Mesenchymal stem cell (in vitro differentiated cells and primary cell): Measurements from ENCODE around the gene RRAS2.

Source experiments
- DNase-seq: peaks from one replicate; pipeline ENCODE4 v3.0.0-alpha.2; 2013
- H2AFZ ChIP-seq: one replicate; pipeline ENCODE4 v1.6.1; 2013; ENCODE audit warnings: low read depth, mild to moderate bottlenecking, control low read depth, inconsistent platforms, low read length, moderate library complexity
- H2AK5ac ChIP-seq: 2 replicates; pipeline ENCODE4 v1.6.1; 2013; ENCODE audit warnings: low read length, moderate library complexity, mild to moderate bottlenecking, inconsistent platforms; ENCODE audit not compliant: severe bottlenecking
- H2BK120ac ChIP-seq: one replicate; pipeline ENCODE4 v1.6.1; 2013; ENCODE audit warnings: low read depth, mild to moderate bottlenecking, inconsistent platforms, low read length, moderate library complexity
- H2BK12ac ChIP-seq, 2 experiments: one replicate each; pipeline ENCODE4 v1.6.1; 2013; ENCODE audit warnings: inconsistent platforms in 2 of 2, low read length in 2 of 2, mild to moderate bottlenecking in 2 of 2, moderate library complexity in 2 of 2, control low read depth in 1 of 2
- H2BK15ac ChIP-seq: one replicate; pipeline ENCODE4 v1.6.1; 2013; ENCODE audit warnings: mild to moderate bottlenecking, low read depth, inconsistent platforms; ENCODE audit not compliant: poor library complexity, severe bottlenecking
- H2BK5ac ChIP-seq: 2 replicates; pipeline ENCODE4 v1.6.1; 2013; ENCODE audit warnings: low read depth, mild to moderate bottlenecking, low read length, control low read depth, inconsistent platforms; ENCODE audit not compliant: poor library complexity, severe bottlenecking
- H3K14ac ChIP-seq, 2 experiments: one replicate each; pipeline ENCODE4 v1.6.1; 2013; ENCODE audit warnings: inconsistent platforms in 2 of 2, low read length in 2 of 2, control low read depth in 1 of 2, mild to moderate bottlenecking in 1 of 2, moderate library complexity in 1 of 2
- H3K18ac ChIP-seq, 2 experiments: one replicate each; pipeline ENCODE4 v1.6.1; 2013; ENCODE audit warnings: inconsistent platforms in 2 of 2, low read length in 2 of 2, control low read depth in 1 of 2, low read depth in 1 of 2, mild to moderate bottlenecking in 1 of 2
- H3K23ac ChIP-seq, 2 experiments: one replicate each; pipeline ENCODE4 v1.6.1; 2013; ENCODE audit warnings: inconsistent platforms in 2 of 2, low read length in 2 of 2, mild to moderate bottlenecking in 2 of 2, moderate library complexity in 2 of 2, control low read depth in 1 of 2
- H3K27ac ChIP-seq: 2 replicates; pipeline ENCODE4 v1.5.1; 2013; ENCODE audit warnings: mild to moderate bottlenecking, moderate library complexity, low read length, control low read depth, inconsistent platforms; ENCODE audit not compliant: poor library complexity, severe bottlenecking
- H3K27me3 ChIP-seq, 2 experiments: 2 replicates each; pipeline versions ENCODE4 v1.6.1 to v1.7.0; 2013; ENCODE audit warnings: low read length in 2 of 2, mild to moderate bottlenecking in 2 of 2, moderate library complexity in 2 of 2, control low read depth in 1 of 2, inconsistent platforms in 1 of 2; ENCODE audit not compliant: control insufficient read depth in 1 of 2, insufficient read depth in 1 of 2
- H3K36me3 ChIP-seq, 2 experiments: 2 replicates each; pipeline versions ENCODE4 v1.6.1 to v1.7.0; 2013; ENCODE audit warnings: low read length in 2 of 2, control low read depth in 1 of 2, inconsistent platforms in 1 of 2, low read depth in 1 of 2, mild to moderate bottlenecking in 1 of 2; ENCODE audit not compliant: insufficient read depth in 2 of 2, control insufficient read depth in 1 of 2
- H3K4ac ChIP-seq, 2 experiments: one replicate each; pipeline ENCODE4 v1.6.1; 2013; ENCODE audit warnings: inconsistent platforms in 2 of 2, low read length in 2 of 2, mild to moderate bottlenecking in 2 of 2, moderate library complexity in 2 of 2, control low read depth in 1 of 2, low read depth in 1 of 2
- H3K4me1 ChIP-seq: 2 replicates; pipeline ENCODE4 v1.6.1; 2013; ENCODE audit warnings: low read depth, low read length, control low read depth; ENCODE audit not compliant: control insufficient read depth, insufficient read depth
- H3K4me2 ChIP-seq: 2 replicates; pipeline ENCODE4 v1.6.1; 2013; ENCODE audit warnings: low read length, mild to moderate bottlenecking, inconsistent platforms; ENCODE audit not compliant: poor library complexity, severe bottlenecking
- H3K4me3 ChIP-seq, 2 experiments: 2 replicates each; pipeline versions ENCODE4 v1.5.1 to v1.7.0; 2013; ENCODE audit warnings: low read length in 2 of 2, mild to moderate bottlenecking in 2 of 2, control low read depth in 1 of 2, low read depth in 1 of 2; ENCODE audit not compliant: insufficient read depth in 1 of 2
- H3K79me1 ChIP-seq: replicated peaks from 2 replicates; pipeline ENCODE4 v1.6.1; 2013; ENCODE audit warnings: mild to moderate bottlenecking, control low read depth, low read length, inconsistent platforms; ENCODE audit not compliant: poor library complexity, severe bottlenecking
- H3K9ac ChIP-seq: 2 replicates; pipeline ENCODE4 v1.7.0; 2013; ENCODE audit warnings: mild to moderate bottlenecking, low read length, moderate library complexity
- H3K9me3 ChIP-seq: 2 replicates; pipeline ENCODE4 v1.7.0; 2013; ENCODE audit warnings: mild to moderate bottlenecking, low read length; ENCODE audit not compliant: control insufficient read depth
- H4K8ac ChIP-seq: one replicate; pipeline ENCODE4 v1.6.1; 2013; ENCODE audit warnings: inconsistent platforms, mild to moderate bottlenecking, low read length, moderate library complexity
- H4K91ac ChIP-seq: one replicate; pipeline ENCODE4 v1.6.1; 2013; ENCODE audit warnings: mild to moderate bottlenecking, low read length, inconsistent platforms
- WGBS: methylation state at CpG from one replicate; pipeline ENCODE4 v1.1.7; 2013; ENCODE audit warnings: mixed read lengths; 5-methylcytosine and 5-hydroxymethylcytosine counted together

The RRAS2 gene

GRCh38 chr11:14255238-14255534 lies 103.8 kb downstream of the RRAS2 start:
- Histone ChIP-seq H3K27me3 (peaks cover 0 to 20% of the 10 kb centered on the region in 2 experiments), H3K4me3 (no peak overlapping the region), H3K79me1 (no peaks in the 10 kb centered on the region), H2BK12ac (no peak overlapping the region), H3K14ac (no peak overlapping the region), H2BK120ac (no peak overlapping the region), H4K8ac (no peak overlapping the region), H2AK5ac (no peak overlapping the region), H3K4me1 (peaks cover 15% of the 10 kb centered on the region), H2AFZ (no peak overlapping the region), H3K18ac (no peak overlapping the region), H3K23ac (no peak overlapping the region), H3K27ac (no peak overlapping the region), H3K36me3 (peaks cover 0 to 16% of the 10 kb centered on the region in 2 experiments), H3K9me3 (no peaks in the 10 kb centered on the region), H2BK5ac (no peak overlapping the region), H3K9ac (no peak overlapping the region), H2BK15ac (no peak overlapping the region), H4K91ac (no peak overlapping the region), H3K4ac (no peak overlapping the region), H3K4me2 (no peak overlapping the region)
- 50% methylated on average over 2 of the region's 2 CpGs for WGBS
- no peak for DNase-seq

- Histone ChIP-seq H3K27ac (no peak overlapping the region), H2BK15ac (no peak overlapping the region), H2BK120ac (no peak overlapping the region), H3K4me3 (no peak overlapping the region), H2AK5ac (no peak overlapping the region), H3K18ac (no peak overlapping the region), H4K91ac (no peak overlapping the region), H2AFZ (no peak overlapping the region), H3K4me2 (no peak overlapping the region), H2BK5ac (no peak overlapping the region), H3K9me3 (no peaks in the 10 kb centered on the region), H3K27me3 (peaks cover 0 to 20% of the 10 kb centered on the region in 2 experiments), H3K79me1 (no peaks in the 10 kb centered on the region), H4K8ac (no peak overlapping the region), H3K9ac (no peak overlapping the region), H3K14ac (no peak overlapping the region), H2BK12ac (no peak overlapping the region), H3K4me1 (peaks cover 14% of the 10 kb centered on the region), H3K4ac (no peak overlapping the region), H3K23ac (no peak overlapping the region), H3K36me3 (peaks cover 0 to 16% of the 10 kb centered on the region in 2 experiments)
- DNase-seq = no peak
- WGBS = 94% methylated on average over 13 of the region's 13 CpGs
Measured at GRCh38 chr11:14254533-14255237, 104.3 kb downstream of the RRAS2 start.

DNA sequence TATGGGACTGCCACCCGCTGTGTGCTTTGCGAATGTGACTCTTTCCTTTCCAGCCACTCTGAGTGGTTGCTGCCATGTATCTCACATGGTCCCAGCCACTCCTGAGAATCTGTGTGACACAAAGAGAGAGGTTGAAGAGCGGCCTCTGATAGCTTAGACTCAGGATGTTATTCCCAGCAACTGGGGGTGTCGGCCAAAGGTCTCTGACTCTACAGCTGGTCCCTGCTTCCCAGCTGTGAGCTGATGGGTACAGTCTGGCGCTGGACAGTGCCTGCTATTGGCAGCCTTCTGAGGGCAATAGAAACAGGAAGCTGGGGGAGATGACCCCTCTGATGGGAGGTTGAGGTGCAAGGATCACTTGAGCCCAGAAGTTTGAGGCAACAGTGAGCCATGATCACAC lies 105.1 kb downstream of the RRAS2 start:
- Histone ChIP-seq H3K79me1 (no peaks in the 10 kb centered on the region), H3K4me3 (no peak overlapping the region), H3K18ac (no peak overlapping the region), H3K4me1 (peaks cover 7% of the 10 kb centered on the region), H2BK15ac (no peak overlapping the region), H2AFZ (no peak overlapping the region), H3K9me3 (no peaks in the 10 kb centered on the region), H3K23ac (no peak overlapping the region), H3K27ac (no peak overlapping the region), H3K4me2 (no peak overlapping the region), H3K36me3 (peaks cover 0 to 10% of the 10 kb centered on the region in 2 experiments), H3K4ac (no peak overlapping the region), H3K27me3 (peaks cover 0 to 24% of the 10 kb centered on the region in 2 experiments), H2BK120ac (no peak overlapping the region), H4K8ac (no peak overlapping the region), H3K14ac (no peak overlapping the region), H2AK5ac (no peak overlapping the region), H3K9ac (no peak overlapping the region), H4K91ac (no peak overlapping the region), H2BK5ac (no peak overlapping the region), H2BK12ac (no peak overlapping the region)
- 88% methylated on average over 5 of the region's 5 CpGs for WGBS
- no peak for DNase-seq

- Histone ChIP-seq H3K79me1 (no peaks in the 10 kb centered on the region), H3K4me1 (peaks cover 7% of the 10 kb centered on the region), H3K4ac (no peak overlapping the region), H3K9me3 (no peaks in the 10 kb centered on the region), H3K14ac (no peak overlapping the region), H3K27ac (no peak overlapping the region), H3K23ac (no peak overlapping the region), H2BK120ac (no peak overlapping the region), H3K27me3 (peaks cover 0 to 28% of the 10 kb centered on the region in 2 experiments), H3K4me2 (no peak overlapping the region), H2BK5ac (no peak overlapping the region), H3K36me3 (peaks cover 0 to 8% of the 10 kb centered on the region in 2 experiments), H4K91ac (no peak overlapping the region), H2BK15ac (no peak overlapping the region), H2BK12ac (no peak overlapping the region), H2AFZ (no peak overlapping the region), H4K8ac (no peak overlapping the region), H3K9ac (no peak overlapping the region), H3K18ac (no peak overlapping the region), H2AK5ac (no peak overlapping the region), H3K4me3 (no peak overlapping the region)
- DNase-seq = no peak
- 79% methylated on average over 2 of the region's 2 CpGs for WGBS
Measured at GRCh38 chr11:14253421-14253820, 105.6 kb downstream of the RRAS2 start.
